ENCODE data around the gene LZTFL1. TPM values are rescaled to one million over a fixed set of nuclear protein-coding genes. Genes with fewer than 3 reads are reported as not detected.

Gene LZTFL1, protein sequence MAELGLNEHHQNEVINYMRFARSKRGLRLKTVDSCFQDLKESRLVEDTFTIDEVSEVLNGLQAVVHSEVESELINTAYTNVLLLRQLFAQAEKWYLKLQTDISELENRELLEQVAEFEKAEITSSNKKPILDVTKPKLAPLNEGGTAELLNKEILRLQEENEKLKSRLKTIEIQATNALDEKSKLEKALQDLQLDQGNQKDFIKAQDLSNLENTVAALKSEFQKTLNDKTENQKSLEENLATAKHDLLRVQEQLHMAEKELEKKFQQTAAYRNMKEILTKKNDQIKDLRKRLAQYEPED
- 1 to 10 TPM; 8.0 to 8.4 TPM for total RNA-seq

DNA sequence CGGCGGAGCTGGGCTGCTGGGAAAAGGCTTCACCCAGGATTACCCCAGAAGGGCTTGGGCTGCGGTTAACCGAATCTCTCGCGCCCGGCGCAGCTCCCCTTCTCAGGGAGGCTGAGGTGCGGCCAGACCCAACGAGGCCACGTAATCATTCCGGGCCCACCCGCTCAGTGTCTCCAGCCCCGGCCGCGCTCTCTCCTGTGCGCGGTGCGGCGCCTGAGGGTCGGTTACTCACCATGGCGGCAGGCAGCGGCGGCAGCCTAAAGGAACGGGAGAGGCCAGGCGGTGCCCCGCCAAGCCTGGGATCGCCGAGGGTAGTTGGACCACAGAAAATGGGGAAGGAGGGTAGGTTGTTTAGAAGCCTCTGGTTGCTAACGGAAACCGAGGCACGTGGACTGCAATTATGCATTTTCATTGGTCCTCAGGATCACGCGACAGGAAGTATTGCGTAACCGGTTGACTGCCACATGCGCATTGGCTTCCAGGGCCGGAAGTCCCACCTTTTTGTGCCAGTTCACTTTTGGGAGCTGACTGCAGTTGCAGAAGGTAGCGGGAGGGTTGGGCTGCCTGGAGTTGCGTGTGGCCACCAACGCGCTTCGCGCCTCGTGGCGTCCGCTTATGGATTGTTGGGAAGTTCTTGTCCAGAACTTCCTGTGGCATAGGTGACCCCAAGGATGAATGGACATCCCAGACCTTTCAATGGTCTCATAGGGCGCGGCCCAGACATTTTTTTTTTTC is at the start of gene LZTFL1:
TSS of gene LZTFL1 (minus strand) at position 363 of the 735 bp plus-strand sequence. CDS start at position 235, 128 bp downstream.
- DNase-seq = peak; percentile 82
- Mint-ChIP-seq H3K4me1 (peaks cover 10% of the 10 kb centered on the region), H3K27me3 (peaks cover 23% of the 10 kb centered on the region), H3K36me3 (no peaks in the 10 kb centered on the region), H3K27ac (peak within 1 kb of the TSS; percentile 74), H3K4me3 (peak within 1 kb of the TSS; percentile 93), H3K9me3 (peaks cover 2% of the 10 kb centered on the region)
- peak; percentile 86 for ATAC-seq (ENCODE audit: low read depth)
- POLR2A ChIA-PET = interaction anchor here (0.8 kb wide), 1 partner anchor 11 kb away, joined by 3 read pairs; no protein-coding TSS in a partner anchor

DNA sequence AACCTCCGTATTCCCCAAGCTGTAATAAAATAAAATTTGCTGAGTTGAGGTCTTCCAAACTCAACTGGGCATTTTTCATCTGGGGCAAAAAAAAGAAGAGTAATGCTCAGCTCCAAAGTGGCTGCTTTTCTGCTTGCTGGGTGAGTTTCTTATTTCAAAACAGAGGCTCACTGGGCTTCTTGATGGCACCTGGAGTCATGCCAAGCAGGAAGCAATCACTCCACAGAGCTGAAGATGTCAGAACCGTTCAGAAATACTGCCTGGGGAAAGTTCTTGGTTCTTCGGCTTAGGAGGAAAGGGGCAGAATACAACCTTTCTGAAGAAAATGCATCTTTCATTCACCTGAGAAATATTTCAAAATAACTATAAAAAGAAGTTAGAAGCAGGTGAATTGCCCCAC is 48.5 kb upstream of the LZTFL1 start:
- Mint-ChIP-seq H3K36me3 (peaks cover 2% of the 10 kb centered on the region), H3K9me3 (no peaks in the 10 kb centered on the region), H3K4me1 (peaks cover 13% of the 10 kb centered on the region), H3K4me3 (no peak overlapping the region), H3K27me3 (peaks cover 45% of the 10 kb centered on the region), H3K27ac (no peak overlapping the region)
- no peak for ATAC-seq (ENCODE audit: low read depth)
- POLR2A ChIA-PET = no interaction called here
- no peak for DNase-seq

DNA sequence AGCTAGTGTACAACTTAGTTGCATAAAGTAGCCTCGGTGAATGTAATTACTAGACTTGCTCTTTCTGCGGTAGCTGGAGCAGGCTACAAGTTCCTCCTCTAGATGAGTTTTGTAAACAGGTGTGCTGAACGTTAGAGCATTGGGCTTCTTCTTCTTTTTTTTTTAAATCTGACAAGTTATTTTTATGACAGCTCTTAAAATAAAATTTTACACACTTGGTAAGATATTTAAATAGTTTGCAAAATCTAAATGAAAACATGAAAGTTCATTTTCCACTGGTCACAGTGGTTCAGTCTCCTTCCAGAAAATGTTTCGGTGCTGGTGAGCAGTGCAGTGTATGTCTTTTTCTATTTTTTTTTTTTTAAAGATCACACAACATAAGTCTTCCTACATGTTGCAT is 47.4 kb upstream of the LZTFL1 start:
- POLR2A ChIA-PET = no interaction called here
- ATAC-seq (ENCODE audit: low read depth) = no peak
- Mint-ChIP-seq H3K4me3 (no peak overlapping the region), H3K36me3 (peaks cover 2% of the 10 kb centered on the region), H3K27ac (no peak overlapping the region), H3K4me1 (peaks cover 13% of the 10 kb centered on the region), H3K27me3 (peaks cover 49% of the 10 kb centered on the region), H3K9me3 (no peaks in the 10 kb centered on the region)
- DNase-seq = no peak

DNA sequence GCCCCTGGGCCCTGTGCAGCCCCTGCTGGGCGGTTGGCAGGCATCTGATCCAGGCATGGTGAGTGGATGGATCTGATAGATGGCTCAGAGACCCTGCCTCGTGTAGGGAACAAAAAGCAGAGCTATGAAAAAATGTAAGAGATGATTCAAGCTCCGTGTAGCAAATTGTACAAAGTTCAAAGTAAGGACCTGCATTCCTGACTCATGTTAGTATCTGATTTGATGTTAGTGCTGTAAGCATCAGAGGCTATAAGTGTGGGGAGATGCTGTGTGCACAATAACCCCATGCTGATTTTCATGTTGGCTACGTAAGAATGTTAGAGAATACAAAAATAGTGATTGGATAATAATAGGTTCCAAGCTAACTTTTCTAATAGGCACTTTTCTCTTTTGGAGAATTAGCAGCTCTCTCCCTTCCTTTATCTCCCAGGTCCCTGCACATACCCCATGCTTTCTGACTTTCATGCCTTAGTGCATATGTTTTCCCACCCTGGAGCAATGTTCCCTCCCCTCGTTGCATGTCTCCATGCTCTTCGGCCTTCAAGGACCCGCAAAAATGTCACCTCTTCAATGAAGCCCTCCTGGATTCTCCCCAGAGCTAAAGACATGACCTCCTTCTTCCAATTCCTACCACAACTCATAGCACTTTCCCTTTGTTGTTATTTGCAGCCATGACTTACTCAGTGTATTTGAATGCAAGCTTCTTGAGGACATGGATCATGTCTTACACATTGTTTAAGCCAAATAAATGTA is 46.0 kb upstream of the LZTFL1 start:
- Mint-ChIP-seq H3K9me3 (no peaks in the 10 kb centered on the region), H3K4me3 (no peak overlapping the region), H3K36me3 (peaks cover 2% of the 10 kb centered on the region), H3K4me1 (peaks cover 8% of the 10 kb centered on the region), H3K27me3 (peaks cover 45% of the 10 kb centered on the region), H3K27ac (no peak overlapping the region)
- ATAC-seq (ENCODE audit: low read depth) = no peak
- POLR2A ChIA-PET = no interaction called here
- no peak for DNase-seq

DNA sequence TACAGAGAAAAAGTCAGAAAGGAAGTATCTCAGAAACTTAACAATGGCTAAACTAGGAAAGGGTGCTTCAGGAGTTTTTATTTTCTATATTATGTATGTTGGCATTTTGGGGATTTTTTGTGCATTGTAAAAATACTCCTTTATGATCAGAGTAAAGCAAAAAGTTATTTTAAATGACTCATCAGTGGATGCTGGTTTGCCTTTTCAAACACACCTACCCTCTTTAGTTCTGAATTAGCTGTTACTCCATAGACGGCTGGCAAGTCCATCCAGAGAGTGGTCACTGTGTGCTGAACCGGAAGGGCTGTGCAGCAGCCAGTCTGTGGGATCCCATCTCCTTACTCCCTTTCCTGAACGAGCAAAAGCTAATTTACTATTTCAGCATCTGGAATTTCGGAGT is 45.4 kb upstream of the LZTFL1 start:
- Mint-ChIP-seq H3K27me3 (peaks cover 41% of the 10 kb centered on the region), H3K4me1 (peaks cover 3% of the 10 kb centered on the region), H3K4me3 (no peak overlapping the region), H3K27ac (no peak overlapping the region), H3K36me3 (peaks cover 2% of the 10 kb centered on the region), H3K9me3 (no peaks in the 10 kb centered on the region)
- POLR2A ChIA-PET = no interaction called here
- ATAC-seq (ENCODE audit: low read depth) (no peak), DNase-seq (no peak)

DNA sequence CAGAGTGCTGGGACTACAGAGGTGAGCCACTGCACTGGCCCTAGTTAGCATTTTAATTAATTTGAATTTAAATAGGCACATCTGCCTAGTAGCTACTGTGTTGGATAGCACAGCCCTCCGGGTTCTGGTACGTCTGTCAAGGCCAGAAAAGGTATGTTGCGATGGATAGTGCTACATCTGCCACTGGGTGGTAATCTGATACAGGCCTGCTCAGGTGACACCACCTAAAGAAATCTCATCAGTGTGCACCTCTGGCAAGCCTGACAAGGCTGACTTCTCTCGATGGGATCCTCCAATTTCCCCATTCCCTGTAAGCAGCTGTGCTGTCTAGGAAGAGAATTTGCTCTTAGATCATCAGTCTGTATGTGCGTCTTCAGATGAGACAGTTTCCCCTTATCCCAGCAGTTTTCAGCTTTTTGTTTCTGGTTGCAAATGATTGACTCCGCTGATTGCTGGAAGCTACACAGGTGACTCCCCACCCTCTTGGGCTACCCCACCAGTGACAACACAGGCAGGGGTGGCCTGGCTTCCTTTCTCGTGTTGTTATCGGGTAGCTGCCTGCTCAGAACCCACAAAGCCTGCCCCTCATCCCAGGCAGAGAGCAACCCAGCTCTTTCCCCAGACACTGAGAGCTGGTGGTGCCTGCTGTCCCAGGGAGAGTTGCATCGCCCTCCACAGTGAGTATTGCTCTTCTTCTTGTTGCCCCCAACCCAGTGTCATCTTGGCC is 44.2 kb upstream of the LZTFL1 start, which contains the start of gene CCR9:
TSS of gene CCR9 (plus strand) at position 565 of the 727 bp plus-strand sequence. CDS start 8,391 bp downstream, outside the sequence.
- DNase-seq = no peak
- H3K4me3 Mint-ChIP-seq = no peak within 1 kb of the TSS
- POLR2A ChIA-PET = no interaction called here
- peaks cover 7% of the 10 kb centered on the region for H3K4me1 Mint-ChIP-seq
- no peaks in the 10 kb centered on the region for H3K9me3 Mint-ChIP-seq
- no peak within 1 kb of the TSS for H3K27ac Mint-ChIP-seq
- peaks cover 2% of the 10 kb centered on the region for H3K36me3 Mint-ChIP-seq
- no peak for ATAC-seq (ENCODE audit: low read depth)
- peaks cover 37% of the 10 kb centered on the region for H3K27me3 Mint-ChIP-seq

DNA sequence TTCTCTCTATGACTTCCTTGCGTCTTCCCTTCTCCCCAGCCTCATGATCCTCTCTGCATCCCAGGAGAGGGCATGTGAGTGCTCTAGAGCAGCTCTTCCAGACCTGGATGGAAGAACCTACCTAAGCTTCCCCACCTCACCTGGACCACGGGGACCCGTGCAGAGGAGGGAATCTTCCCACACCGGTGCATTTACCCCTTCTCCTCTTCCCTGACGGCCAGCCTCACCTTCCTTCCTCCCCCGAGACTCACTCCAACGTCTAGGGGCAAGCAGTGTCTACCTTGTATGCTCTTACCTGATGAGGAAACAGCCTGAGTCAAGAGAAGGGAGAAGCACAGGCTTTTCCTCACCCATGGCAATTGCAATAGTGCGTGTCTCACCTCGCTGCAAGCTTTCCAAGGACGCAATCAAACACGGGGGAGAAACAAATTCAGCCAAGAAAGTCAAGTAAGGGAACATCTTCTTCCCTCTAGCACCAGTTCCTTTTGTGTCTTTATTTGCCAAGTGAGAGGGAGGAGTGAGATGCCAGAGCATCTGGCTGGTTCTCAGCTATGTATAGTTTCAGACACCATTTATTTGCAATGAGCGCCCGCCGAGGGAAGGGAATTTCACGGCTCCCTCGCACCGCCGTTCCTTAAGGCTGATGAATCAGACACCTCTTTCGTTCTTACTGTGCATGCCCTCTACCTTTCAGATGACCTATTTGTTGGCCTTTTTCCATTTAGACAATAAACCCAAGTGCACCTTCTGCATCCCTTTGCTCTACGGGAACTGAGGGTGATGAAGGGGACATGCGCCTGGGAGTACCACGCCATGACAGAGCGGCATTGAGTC is 42.7 kb upstream of the LZTFL1 start:
- H3K36me3 Mint-ChIP-seq = peaks cover 2% of the 10 kb centered on the region
- no peaks in the 10 kb centered on the region for H3K9me3 Mint-ChIP-seq
- H3K4me3 Mint-ChIP-seq = no peak overlapping the region
- peaks cover 12% of the 10 kb centered on the region for H3K4me1 Mint-ChIP-seq
- no peak overlapping the region for H3K27ac Mint-ChIP-seq
- POLR2A ChIA-PET = no interaction called here
- DNase-seq (no peak), ATAC-seq (ENCODE audit: low read depth) (no peak)
- H3K27me3 Mint-ChIP-seq = peaks cover 27% of the 10 kb centered on the region

DNA sequence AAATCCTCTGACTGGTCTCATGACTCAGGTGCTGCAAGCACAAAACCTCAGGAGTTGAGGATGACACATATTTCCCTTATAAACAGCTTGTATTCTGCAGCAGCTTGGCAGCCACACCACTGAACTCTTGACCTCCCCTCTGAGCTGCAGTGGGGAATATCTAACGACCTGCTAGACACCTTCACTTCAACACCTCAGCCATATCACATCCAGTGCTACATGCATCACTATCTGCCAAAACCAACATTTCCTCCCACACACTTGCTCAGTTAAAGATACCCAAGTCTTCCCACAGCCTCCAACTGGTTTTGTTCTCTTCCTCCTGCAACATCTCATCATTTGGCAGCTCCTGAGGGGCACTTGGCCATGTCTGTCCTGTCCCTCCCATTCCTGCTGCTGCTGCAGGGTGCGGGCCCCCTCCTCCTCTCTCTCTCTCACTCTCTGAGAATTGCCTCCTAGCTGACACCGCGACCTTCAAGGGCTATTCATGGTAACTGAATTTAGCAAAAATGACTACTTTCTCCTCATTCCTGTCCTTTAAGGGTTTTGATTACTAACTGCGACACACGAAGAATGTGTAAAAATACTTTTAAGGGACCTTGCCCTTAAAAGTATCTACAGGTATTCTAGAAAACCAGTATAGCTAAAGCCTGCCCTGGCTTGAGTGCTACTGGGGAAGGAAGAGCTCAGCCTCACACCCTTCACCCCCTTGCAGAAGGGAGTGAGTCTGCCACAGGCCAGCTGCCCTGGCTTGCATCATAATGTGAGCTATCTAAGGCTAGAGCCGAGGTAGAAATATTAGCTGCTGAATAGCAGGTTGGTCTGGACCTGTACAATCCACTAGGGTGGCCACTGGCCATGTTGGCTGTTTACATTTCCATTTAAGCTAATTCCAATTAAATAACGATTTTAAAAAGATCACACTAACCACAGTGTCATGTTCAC is 39.4 kb upstream of the LZTFL1 start:
- H3K27me3 Mint-ChIP-seq = peaks cover 24% of the 10 kb centered on the region
- no peaks in the 10 kb centered on the region for H3K36me3 Mint-ChIP-seq
- POLR2A ChIA-PET = interaction anchor here (1.3 kb wide), 1 partner anchor 16 kb away, joined by 4 read pairs; no protein-coding TSS in a partner anchor
- ATAC-seq (ENCODE audit: low read depth) (peak; percentile 81), DNase-seq (no peak)
- H3K4me1 Mint-ChIP-seq = peaks cover 12% of the 10 kb centered on the region
- H3K27ac Mint-ChIP-seq = peak overlapping the region; percentile 22
- no peak overlapping the region for H3K4me3 Mint-ChIP-seq
- no peaks in the 10 kb centered on the region for H3K9me3 Mint-ChIP-seq

DNA sequence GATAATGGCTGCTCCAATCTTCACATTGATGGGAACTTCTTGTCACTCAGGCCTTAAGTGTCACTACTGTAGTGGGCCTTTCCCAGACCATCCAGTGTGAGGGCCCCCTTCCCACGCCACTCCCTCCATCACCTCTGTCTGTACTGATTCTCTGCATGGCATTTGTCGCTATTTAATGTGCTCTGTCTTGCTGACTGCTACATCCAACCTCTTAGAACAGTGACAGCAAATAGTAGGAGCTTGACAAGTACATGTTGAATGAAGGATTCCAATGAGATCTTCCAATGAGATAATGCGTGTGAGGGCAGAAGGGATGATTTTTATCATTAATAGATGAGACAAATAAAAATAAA is 38.8 kb upstream of the LZTFL1 start:
- Mint-ChIP-seq H3K27me3 (peaks cover 27% of the 10 kb centered on the region), H3K4me1 (peaks cover 12% of the 10 kb centered on the region), H3K4me3 (no peak overlapping the region), H3K9me3 (no peaks in the 10 kb centered on the region), H3K36me3 (no peaks in the 10 kb centered on the region), H3K27ac (no peak overlapping the region)
- ATAC-seq (ENCODE audit: low read depth) (no peak), DNase-seq (no peak)
- POLR2A ChIA-PET = interaction anchor here (1.3 kb wide), 1 partner anchor 16 kb away, joined by 4 read pairs; no protein-coding TSS in a partner anchor

DNA sequence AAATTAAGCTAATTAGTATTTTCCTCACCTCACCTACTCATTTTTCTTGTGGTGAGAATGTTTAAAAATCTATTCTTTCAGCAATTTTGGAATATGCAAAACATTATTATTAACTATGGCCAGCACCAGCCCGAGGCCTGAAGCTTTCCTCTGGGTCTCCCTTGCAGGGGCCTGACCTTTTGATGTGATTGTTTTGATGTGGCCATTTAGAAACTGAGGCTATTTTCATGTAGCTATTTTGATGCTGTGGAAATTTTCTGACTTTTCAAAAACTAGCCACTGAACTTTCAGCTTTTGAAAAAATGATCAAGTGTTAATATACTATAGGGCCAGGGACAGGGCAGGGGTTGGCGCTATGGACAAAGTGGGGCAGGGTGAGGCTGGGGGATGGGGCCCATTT is 36.2 kb upstream of the LZTFL1 start:
- Mint-ChIP-seq H3K4me3 (no peak overlapping the region), H3K36me3 (peaks cover 4% of the 10 kb centered on the region), H3K9me3 (peaks cover 5% of the 10 kb centered on the region), H3K27ac (no peak overlapping the region), H3K4me1 (peaks cover 12% of the 10 kb centered on the region), H3K27me3 (peaks cover 24% of the 10 kb centered on the region)
- POLR2A ChIA-PET = no interaction called here
- no peak for DNase-seq
- ATAC-seq (ENCODE audit: low read depth) = no peak

DNA sequence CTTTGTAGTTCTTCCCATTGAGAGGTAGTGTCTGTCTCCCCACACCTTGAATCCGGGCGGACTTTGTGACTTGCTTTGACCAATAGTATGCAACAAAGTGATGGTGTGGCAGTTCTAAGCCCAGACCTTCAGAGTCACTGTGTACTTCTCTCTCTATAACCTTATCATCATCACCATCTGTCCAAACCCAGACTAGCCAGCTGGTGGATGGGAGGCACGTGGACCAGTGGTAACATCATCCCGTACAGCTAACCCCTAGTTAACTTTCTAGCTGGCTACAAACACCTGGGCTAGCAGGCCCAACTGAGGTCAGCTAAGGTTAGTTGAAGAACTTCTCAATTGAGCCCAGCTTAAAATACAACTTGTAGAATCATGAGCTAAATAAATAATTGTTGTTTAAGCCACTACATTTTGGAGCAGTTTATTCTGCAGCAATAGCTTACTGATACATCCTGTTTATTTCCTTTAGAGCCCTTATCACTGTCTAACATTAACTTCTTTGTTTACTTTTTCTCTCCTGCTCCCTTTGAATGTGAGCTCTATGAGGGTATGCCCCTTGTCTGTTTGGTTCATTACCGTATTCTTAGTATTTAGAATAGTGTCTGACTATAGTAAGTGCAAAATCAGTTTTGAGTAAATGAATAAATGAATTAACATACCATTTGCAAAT is 32.9 kb upstream of the LZTFL1 start:
- no peak overlapping the region for H3K4me3 Mint-ChIP-seq
- H3K27ac Mint-ChIP-seq = no peak overlapping the region
- DNase-seq = no peak
- H3K4me1 Mint-ChIP-seq = peaks cover 12% of the 10 kb centered on the region
- peaks cover 8% of the 10 kb centered on the region for H3K9me3 Mint-ChIP-seq
- ATAC-seq (ENCODE audit: low read depth) = no peak
- POLR2A ChIA-PET = no interaction called here
- peaks cover 4% of the 10 kb centered on the region for H3K36me3 Mint-ChIP-seq
- H3K27me3 Mint-ChIP-seq = peaks cover 39% of the 10 kb centered on the region
